K562 (cell line): ENCODE data around the gene ZNF778.

Experiments used
- DLX4 ChIP-seq: fragments of 250-450 bp; sonication (Bioruptor Pico); IDR thresholded peaks from 2 replicates; pipeline ENCODE4 v1.6.1; 2021; ENCODE audit warnings: mild to moderate bottlenecking
- KLF16 ChIP-seq: IDR thresholded peaks from 2 replicates; pipeline ENCODE4 v1.6.1; 2016; ENCODE audit warnings: antibody characterized with exemption
- MAFG ChIP-seq: fragments of 450-650 bp; conservative IDR thresholded peaks from 2 replicates; pipeline ENCODE4 v1.6.1; 2016; ENCODE audit warnings: missing genetic modification characterization, missing compliant biosample characterization

- TF ChIP-seq DLX4 (no peak), MAFG (tag) (no peak), KLF16 (no peak)
Measured at GRCh38 chr16:89273741-89274472, 56.4 kb downstream of the ZNF778 start.
